MM.1S (cell line): ENCODE data around the gene SLC9C1.

Experiments
- CTCF ChIP-seq: fragments of 300-600 bp; sonication (generic); IDR thresholded peaks from 2 replicates; pipeline ENCODE4 v1.5.1; 2016; ENCODE audit warnings: antibody characterized with exemption, low read length, mixed read lengths
- EZH2 ChIP-seq: fragments of 300-600 bp; sonication (generic); optimal IDR thresholded peaks from 2 replicates; pipeline ENCODE3; 2017; ENCODE audit warnings: low read depth, mild to moderate bottlenecking, antibody characterized with exemption, low read length, mixed read lengths
- EZH2phosphoT487 ChIP-seq: fragments of 300-600 bp; sonication (generic); IDR thresholded peaks from 2 replicates; pipeline ENCODE4 v1.6.1; 2018; ENCODE audit warnings: antibody characterized with exemption, low read length

DNA sequence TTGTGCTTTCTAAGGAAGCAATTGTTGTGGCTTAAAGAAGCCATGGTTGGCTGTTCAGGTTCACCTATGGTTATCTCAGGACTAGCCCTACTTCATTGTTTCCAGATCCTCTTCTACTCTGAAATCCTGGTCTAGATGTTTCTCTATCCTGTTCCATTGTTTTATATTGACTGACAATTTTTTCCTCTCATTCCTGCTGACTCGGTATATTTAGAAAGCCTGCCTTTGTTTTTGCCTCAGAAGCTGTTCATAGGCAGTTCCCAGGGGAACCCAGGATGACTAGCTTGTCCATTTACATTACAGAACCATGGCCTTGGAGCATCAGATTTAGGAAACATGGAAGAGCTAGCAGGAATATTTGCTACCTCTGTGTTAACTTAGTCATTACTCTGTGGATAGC is 64.0 kb downstream of the SLC9C1 start:
- no peak for TF ChIP-seq CTCF
- no peak for TF ChIP-seq EZH2phosphoT487
- TF ChIP-seq EZH2: no peak
